Naive thymus-derived CD4-positive, alpha-beta T cell (primary cell): ENCODE results near the gene TRPC3. TPM values are rescaled to one million over a fixed set of nuclear protein-coding genes. Genes with fewer than 3 reads are reported as not detected.

Source experiments
- ATAC-seq: fragments of 150-1000 bp; cut with Tn5 transposase; 2 replicates; pipeline ENCODE4 v1.10.0; 2021; ENCODE audit warnings: mild to moderate bottlenecking, moderate library complexity
- CTCF ChIA-PET: fragments of 350-600 bp; sonication (Branson Sonifier 250); formaldehyde crosslinking; loops from one replicate; lab custom pipeline; 2021; ENCODE audit warnings: antibody characterized with exemption; lab: Charles Lee
- POLR2A ChIA-PET: fragments of 350-600 bp; sonication (Branson Sonifier 250); formaldehyde crosslinking; loops from one replicate; lab custom pipeline; 2021; ENCODE audit warnings: antibody characterized with exemption, inconsistent platforms; lab: Charles Lee
- DNase-seq, 9 donors: peaks; one replicate each; pipeline versions ENCODE4 v3.0.0 to v3.0.0-alpha.2; 2020 to 2022; ENCODE audit warnings: mixed read lengths in 1 of 9
- H3K27ac ChIP-seq: one replicate; pipeline ENCODE4 v1.7.0; 2013; ENCODE audit warnings: mild to moderate bottlenecking, low read depth, low read length, moderate library complexity
- H3K27me3 ChIP-seq, 2 donors: one replicate each; pipeline ENCODE4 v1.7.0; 2013; ENCODE audit warnings: low read length in 2 of 2, mild to moderate bottlenecking in 2 of 2, moderate library complexity in 2 of 2; ENCODE audit not compliant: control insufficient read depth in 2 of 2, insufficient read depth in 2 of 2
- H3K36me3 ChIP-seq, 3 experiments: 1 replicate in 2 of 3; 2 replicates in 1 of 3; pipeline ENCODE4 v1.7.0; 2013; ENCODE audit warnings: low read length in 3 of 3, mild to moderate bottlenecking in 3 of 3, moderate library complexity in 1 of 3; ENCODE audit not compliant: insufficient read depth in 3 of 3, control insufficient read depth in 2 of 3
- H3K4me1 ChIP-seq, 2 donors: one replicate each; pipeline ENCODE4 v1.7.0; 2013; ENCODE audit warnings: low read length in 2 of 2, mild to moderate bottlenecking in 2 of 2, moderate library complexity in 1 of 2; ENCODE audit not compliant: control insufficient read depth in 2 of 2, insufficient read depth in 2 of 2
- H3K4me3 ChIP-seq: 2 replicates; pipeline ENCODE4 v1.7.0; 2013; ENCODE audit warnings: mild to moderate bottlenecking, low read length
- H3K9me3 ChIP-seq, 3 experiments: 1 replicate in 2 of 3; 2 replicates in 1 of 3; pipeline ENCODE4 v1.7.0; 2013; ENCODE audit warnings: low read length in 3 of 3; ENCODE audit not compliant: control insufficient read depth in 2 of 3
- H3K27ac Mint-ChIP-seq, 9 donors: one replicate each; pipeline ENCODE4 v1.8.0; 2020 to 2022; ENCODE audit warnings: mixed read lengths in 9 of 9, mild to moderate bottlenecking in 8 of 9, moderate library complexity in 5 of 9, inconsistent platforms in 2 of 9
- H3K27me3 Mint-ChIP-seq, 5 donors: one replicate each; pipeline ENCODE4 v1.8.0; 2021 to 2022; ENCODE audit warnings: mixed read lengths in 5 of 5, mild to moderate bottlenecking in 1 of 5
- H3K36me3 Mint-ChIP-seq, 5 donors: one replicate each; pipeline ENCODE4 v1.8.0; 2020 to 2022; ENCODE audit warnings: mixed read lengths in 5 of 5, mild to moderate bottlenecking in 3 of 5, inconsistent platforms in 1 of 5
- H3K4me1 Mint-ChIP-seq, 7 donors: one replicate each; pipeline ENCODE4 v1.8.0; 2020 to 2022; ENCODE audit warnings: mixed read lengths in 7 of 7, mild to moderate bottlenecking in 3 of 7, inconsistent platforms in 1 of 7
- H3K4me3 Mint-ChIP-seq, 10 donors: one replicate each; pipeline ENCODE4 v1.8.0; 2020 to 2022; ENCODE audit warnings: mild to moderate bottlenecking in 10 of 10, mixed read lengths in 10 of 10, moderate library complexity in 6 of 10, inconsistent platforms in 2 of 10
- H3K9me3 Mint-ChIP-seq, 11 donors: one replicate each; pipeline ENCODE4 v1.8.0; 2020 to 2022; ENCODE audit warnings: mixed read lengths in 11 of 11, mild to moderate bottlenecking in 4 of 11, inconsistent platforms in 1 of 11, moderate library complexity in 1 of 11
- intact Hi-C, 2 donors: fragments of 100-400 bp; cut with micrococcal nuclease; formaldehyde crosslinking; loops; one replicate each; pipeline ENCODE4 v1.15.1; 2023
- polyA plus RNA-seq, 2 donors: library from polyadenylated mRNA; unstranded; fragments of 300-500 nt; fragmentation: Illumina TruSeq; gene quantifications; one replicate each; pipeline ENCODE4 v1.2.3, GENCODE V29; 2021
- total RNA-seq, 6 experiments: library from RNA in 5 of 6; stranded (reverse) in 5 of 6; gene quantifications; 1 replicate in 5 of 6; 2 replicates in 1 of 6; pipeline ENCODE4 v1.2.3 and lab custom pipeline; 2021 to 2026

Gene TRPC3
- total RNA-seq (under 1 TPM in 1 of 5 experiments, not detected in 4; 0.99 TPM), polyA plus RNA-seq (not detected), total RNA-seq (lab: John Stamatoyannopoulos, UW) (not detected)

DNA sequence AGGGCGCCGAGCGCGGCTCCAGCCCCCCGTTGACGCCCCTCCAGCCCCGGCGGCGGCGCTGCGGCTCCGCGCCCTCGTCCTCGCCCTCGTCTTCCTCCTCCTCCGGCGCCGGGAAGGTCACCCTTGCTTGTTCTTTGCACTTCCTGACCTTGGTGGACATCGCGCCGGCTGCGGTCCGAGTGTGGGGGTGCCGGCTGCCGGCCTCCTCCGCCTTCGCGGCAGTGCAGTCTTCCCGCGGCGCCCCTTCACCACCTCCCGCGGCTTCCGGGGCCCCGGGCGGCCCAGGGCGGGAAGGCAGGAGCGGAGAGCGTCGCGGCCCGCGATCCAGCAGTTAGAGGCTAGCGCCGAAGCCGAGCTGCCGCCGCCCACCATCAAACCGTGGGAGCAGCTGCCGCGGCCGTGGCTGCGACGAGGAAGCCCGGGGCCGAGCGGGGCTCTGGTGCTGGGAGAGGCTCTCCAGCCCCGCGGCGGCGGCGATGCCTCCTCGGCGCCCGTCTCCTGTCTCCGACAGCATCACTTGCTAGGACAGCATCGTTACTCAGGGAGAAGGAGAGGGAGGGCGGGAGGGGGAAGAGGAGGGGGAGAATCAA, at the start of gene TRPC3:
Gene TRPC3, minus strand, starts transcription at position 540 of the 590 bp plus-strand sequence. Its CDS starts 380 bp downstream, at position 160.
- DNase-seq (peak in 8 of 9 donors; percentile 8 to 54 (median 18)), ATAC-seq (peak; percentile 31)
- POLR2A ChIA-PET = no interaction called here
- Mint-ChIP-seq H3K36me3 (no peaks in the 10 kb centered on the region), H3K4me3 (peak within 1 kb of the TSS; percentile 84 to 95 (median 88)), H3K9me3 (no peaks in the 10 kb centered on the region), H3K4me1 (peaks cover 0 to 26% (median 17%) of the 10 kb centered on the region in 7 donors), H3K27me3 (peaks cover 24 to 57% (median 34%) of the 10 kb centered on the region in 5 donors), H3K27ac (no peak within 1 kb of the TSS)
- CTCF ChIA-PET = no interaction called here
- Histone ChIP-seq H3K4me3 (peak within 1 kb of the TSS; percentile 50), H3K4me1 (no peaks in the 10 kb centered on the region), H3K9me3 (no peaks in the 10 kb centered on the region), H3K36me3 (no peaks in the 10 kb centered on the region), H3K27ac (no peak within 1 kb of the TSS), H3K27me3 (peaks cover 0 to 7% of the 10 kb centered on the region in 2 donors)
- intact Hi-C loops = loop anchor here (1.0 to 10.0 kb wide), 9 partner anchors 51 to 979 kb away; partner anchors contain the start of genes IL2 (in 2 of the 2), BBS12 (in 1 of the 2) and BLTP1 (in 1 of the 2)

DNA sequence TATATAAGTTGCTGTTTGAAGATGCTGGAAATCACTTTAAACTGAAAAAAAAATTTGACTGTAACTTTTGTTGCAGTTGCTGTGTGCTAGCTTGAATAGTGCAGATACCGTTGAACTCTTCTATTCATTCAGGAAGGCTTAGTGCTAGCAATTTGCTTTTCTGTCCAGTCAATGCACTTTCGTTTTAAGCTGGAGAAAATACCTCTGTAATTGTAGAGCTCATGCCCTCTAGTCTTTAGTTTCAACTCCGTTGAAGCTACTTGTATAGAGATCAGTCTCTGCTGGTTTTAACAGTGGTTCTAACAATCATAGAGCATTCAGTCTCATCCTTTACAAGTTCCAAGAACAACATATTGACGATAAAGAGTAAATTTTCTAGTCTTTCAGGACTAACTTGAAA, 49.0 kb upstream of the TRPC3 start:
- DNase-seq (no peak), ATAC-seq (no peak)
- POLR2A ChIA-PET = no interaction called here
- no peaks in the 10 kb centered on the region for H3K4me1 ChIP-seq
- CTCF ChIA-PET = no interaction called here
- H3K27ac ChIP-seq = no peak overlapping the region
- intact Hi-C loops = no loop called here
- no peaks in the 10 kb centered on the region for H3K9me3 ChIP-seq
- Mint-ChIP-seq H3K27me3 (peaks cover 14 to 38% (median 27%) of the 10 kb centered on the region in 5 donors), H3K9me3 (no peaks in the 10 kb centered on the region), H3K36me3 (no peaks in the 10 kb centered on the region), H3K4me3 (no peak overlapping the region), H3K4me1 (peaks cover 0 to 2% (median 0%) of the 10 kb centered on the region in 7 donors), H3K27ac (no peak overlapping the region)
- no peak overlapping the region for H3K4me3 ChIP-seq
- H3K27me3 ChIP-seq = peaks cover 0 to 4% of the 10 kb centered on the region in 2 donors
- H3K36me3 ChIP-seq = no peaks in the 10 kb centered on the region

- Mint-ChIP-seq H3K36me3 (no peaks in the 10 kb centered on the region), H3K4me3 (no peak overlapping the region), H3K27me3 (peaks cover 21 to 59% (median 32%) of the 10 kb centered on the region in 5 donors), H3K9me3 (no peaks in the 10 kb centered on the region), H3K27ac (no peak overlapping the region), H3K4me1 (peaks cover 0 to 1% (median 0%) of the 10 kb centered on the region in 7 donors)
- Histone ChIP-seq H3K4me1 (no peaks in the 10 kb centered on the region), H3K27me3 (peaks cover 0 to 4% of the 10 kb centered on the region in 2 donors), H3K36me3 (no peaks in the 10 kb centered on the region), H3K9me3 (no peaks in the 10 kb centered on the region), H3K4me3 (no peak overlapping the region), H3K27ac (no peak overlapping the region)
- intact Hi-C loops = loop anchor here in 1 of 2 donors (5.0 kb wide), 1 partner anchor 579 kb away; no protein-coding TSS in a partner anchor
- DNase-seq = no peak
- CTCF ChIA-PET = interaction anchor here (0.6 to 1.1 kb wide), 3 partner anchors 97 to 246 kb away, joined by 3 to 4 read pairs (median 3); no protein-coding TSS in a partner anchor
- ATAC-seq = peak; percentile 18
- POLR2A ChIA-PET = no interaction called here
These were observed 46.2 kb upstream of the TRPC3 start for GRCh38 chr4:121998024-121998423.

GRCh38 chr4:121995790-121996537, 44.1 kb upstream of the TRPC3 start:
- Histone ChIP-seq H3K27me3 (peaks cover 0 to 4% of the 10 kb centered on the region in 2 donors), H3K9me3 (no peaks in the 10 kb centered on the region), H3K36me3 (no peaks in the 10 kb centered on the region), H3K4me1 (no peaks in the 10 kb centered on the region), H3K27ac (no peak overlapping the region), H3K4me3 (no peak overlapping the region)
- ChIA-PET POLR2A (no interaction called here), CTCF (no interaction called here)
- peaks cover 16 to 59% (median 32%) of the 10 kb centered on the region in 5 donors for H3K27me3 Mint-ChIP-seq
- no peaks in the 10 kb centered on the region for H3K36me3 Mint-ChIP-seq
- DNase-seq (no peak), ATAC-seq (no peak)
- H3K27ac Mint-ChIP-seq = no peak overlapping the region
- H3K9me3 Mint-ChIP-seq = no peaks in the 10 kb centered on the region
- intact Hi-C loops = loop anchor here in 1 of 2 donors (5.0 kb wide), 1 partner anchor 581 kb away; no protein-coding TSS in a partner anchor
- peaks cover 0 to 1% (median 0%) of the 10 kb centered on the region in 7 donors for H3K4me1 Mint-ChIP-seq
- H3K4me3 Mint-ChIP-seq = no peak overlapping the region

GRCh38 chr4:121991968-121992367, 40.1 kb upstream of the TRPC3 start:
- intact Hi-C loops = no loop called here
- Mint-ChIP-seq H3K36me3 (no peaks in the 10 kb centered on the region), H3K4me3 (no peak overlapping the region), H3K27ac (no peak overlapping the region), H3K27me3 (peaks cover 23 to 56% (median 39%) of the 10 kb centered on the region in 5 donors), H3K9me3 (peaks cover 0 to 2% (median 0%) of the 10 kb centered on the region in 11 donors), H3K4me1 (no peaks in the 10 kb centered on the region)
- no peak for DNase-seq
- Histone ChIP-seq H3K27me3 (no peaks in the 10 kb centered on the region), H3K4me1 (no peaks in the 10 kb centered on the region), H3K27ac (no peak overlapping the region), H3K36me3 (no peaks in the 10 kb centered on the region), H3K9me3 (no peaks in the 10 kb centered on the region), H3K4me3 (no peak overlapping the region)
- ChIA-PET POLR2A (no interaction called here), CTCF (no interaction called here)
- no peak for ATAC-seq

- CTCF ChIA-PET = no interaction called here
- intact Hi-C loops = no loop called here
- Mint-ChIP-seq H3K9me3 (peaks cover 0 to 2% (median 0%) of the 10 kb centered on the region in 11 donors), H3K36me3 (no peaks in the 10 kb centered on the region), H3K27me3 (peaks cover 23 to 44% (median 33%) of the 10 kb centered on the region in 5 donors), H3K4me1 (no peaks in the 10 kb centered on the region), H3K4me3 (no peak overlapping the region), H3K27ac (no peak overlapping the region)
- no peak overlapping the region for H3K4me3 ChIP-seq
- POLR2A ChIA-PET = no interaction called here
- H3K27ac ChIP-seq = no peak overlapping the region
- H3K9me3 ChIP-seq = no peaks in the 10 kb centered on the region
- H3K4me1 ChIP-seq = no peaks in the 10 kb centered on the region
- no peaks in the 10 kb centered on the region for H3K36me3 ChIP-seq
- H3K27me3 ChIP-seq = no peaks in the 10 kb centered on the region
- no peak for DNase-seq
- no peak for ATAC-seq
These were observed 38.6 kb upstream of the TRPC3 start for GRCh38 chr4:121990489-121990888.
